GM18519 (cell line): ENCODE measurements around the gene CFAP99.

ENCODE experiments used
- ATAC-seq: cut with Tn5 transposase; IDR thresholded peaks from one replicate; pipeline ENCODE4 v1.9.1; 2021; ENCODE audit warnings: mild to moderate bottlenecking, moderate library complexity; ENCODE audit not compliant: unreplicated experiment, low FRiP score

Gene CFAP99

GRCh38 chr4:2445130-2445529, 26.4 kb downstream of the CFAP99 start:
- no peak for ATAC-seq

GRCh38 chr4:2445571-2445970, 26.8 kb downstream of the CFAP99 start:
- ATAC-seq = no peak

GRCh38 chr4:2446656-2447564, 28.2 kb downstream of the CFAP99 start:
- no peak for ATAC-seq

- no peak for ATAC-seq
Measured at GRCh38 chr4:2448589-2448988, 29.8 kb downstream of the CFAP99 start.

- no peak for ATAC-seq
Measured at GRCh38 chr4:2449051-2449450, 30.3 kb downstream of the CFAP99 start.

GRCh38 chr4:2449511-2450392, 31.0 kb downstream of the CFAP99 start:
- ATAC-seq = no peak

- ATAC-seq = no peak
Measured at GRCh38 chr4:2450394-2451035, 31.8 kb downstream of the CFAP99 start.

- no peak for ATAC-seq
Measured at GRCh38 chr4:2451036-2451520, 32.3 kb downstream of the CFAP99 start.

- no peak for ATAC-seq
Measured at GRCh38 chr4:2451821-2452785, 33.3 kb downstream of the CFAP99 start.

GRCh38 chr4:2457481-2458295, 38.9 kb downstream of the CFAP99 start:
- ATAC-seq = no peak

GRCh38 chr4:2458546-2459491, 40.1 kb downstream of the CFAP99 start:
- no peak for ATAC-seq

- no peak for ATAC-seq
Measured at GRCh38 chr4:2459589-2460349, 41.0 kb downstream of the CFAP99 start.

GRCh38 chr4:2461246-2461960, 42.6 kb downstream of the CFAP99 start:
- ATAC-seq = no peak

GRCh38 chr4:2462218-2462991, 43.6 kb downstream of the CFAP99 start:
- ATAC-seq = no peak

- no peak for ATAC-seq
Measured at GRCh38 chr4:2462992-2463762, 44.4 kb downstream of the CFAP99 start.
